Rectal smooth muscle tissue (tissue), 1 donor: ENCODE measurements around the gene TMEM147.

Experiments
- H3K27ac ChIP-seq: one replicate; pipeline ENCODE4 v1.7.0; 2013; ENCODE audit warnings: low read depth, low read length, inconsistent platforms
- H3K27me3 ChIP-seq: one replicate; pipeline ENCODE4 v1.7.0; 2013; ENCODE audit warnings: low read length; ENCODE audit not compliant: control insufficient read depth, insufficient read depth
- H3K36me3 ChIP-seq: one replicate; pipeline ENCODE4 v1.7.0; 2013; ENCODE audit warnings: low read length; ENCODE audit not compliant: control insufficient read depth, insufficient read depth
- H3K4me1 ChIP-seq: one replicate; pipeline ENCODE4 v1.7.0; 2013; ENCODE audit warnings: low read length; ENCODE audit not compliant: control insufficient read depth, insufficient read depth
- H3K4me3 ChIP-seq: one replicate; pipeline ENCODE4 v1.7.0; 2013; ENCODE audit warnings: low read length
- H3K9ac ChIP-seq: one replicate; pipeline ENCODE4 v1.7.0; 2013; ENCODE audit warnings: low read length

The TMEM147 gene

GRCh38 chr19:35562776-35563175 is 17.4 kb downstream of the TMEM147 start:
- Histone ChIP-seq H3K27ac (no peak overlapping the region), H3K27me3 (peaks cover 18% of the 10 kb centered on the region), H3K4me1 (no peaks in the 10 kb centered on the region), H3K36me3 (no peaks in the 10 kb centered on the region), H3K9ac (no peak overlapping the region), H3K4me3 (no peak overlapping the region)

GRCh38 chr19:35563207-35563829 is 17.9 kb downstream of the TMEM147 start, which contains the start of gene ATP4A:
Gene ATP4A, minus strand, starts transcription at chr19:35563658. Its CDS starts 29 bp downstream, at chr19:35563629.
- Histone ChIP-seq H3K36me3 (no peaks in the 10 kb centered on the region), H3K9ac (no peak within 1 kb of the TSS), H3K27me3 (peaks cover 18% of the 10 kb centered on the region), H3K4me1 (no peaks in the 10 kb centered on the region), H3K4me3 (no peak within 1 kb of the TSS), H3K27ac (no peak within 1 kb of the TSS)

GRCh38 chr19:35565016-35565856 is 19.8 kb downstream of the TMEM147 start:
- Histone ChIP-seq H3K27me3 (peaks cover 10% of the 10 kb centered on the region), H3K27ac (no peak overlapping the region), H3K36me3 (no peaks in the 10 kb centered on the region), H3K9ac (no peak overlapping the region), H3K4me1 (no peaks in the 10 kb centered on the region), H3K4me3 (no peak overlapping the region)

- Histone ChIP-seq H3K27ac (no peak overlapping the region), H3K9ac (no peak overlapping the region), H3K27me3 (peaks cover 5% of the 10 kb centered on the region), H3K4me1 (no peaks in the 10 kb centered on the region), H3K4me3 (no peak overlapping the region), H3K36me3 (no peaks in the 10 kb centered on the region)
Measured at GRCh38 chr19:35566738-35567137, 21.3 kb downstream of the TMEM147 start.

GRCh38 chr19:35569281-35569781 is 23.9 kb downstream of the TMEM147 start:
- no peak overlapping the region for H3K4me3 ChIP-seq
- H3K27ac ChIP-seq: no peak overlapping the region
- peaks cover 5% of the 10 kb centered on the region for H3K27me3 ChIP-seq
- no peak overlapping the region for H3K9ac ChIP-seq
- no peaks in the 10 kb centered on the region for H3K4me1 ChIP-seq
- no peaks in the 10 kb centered on the region for H3K36me3 ChIP-seq

GRCh38 chr19:35571406-35571965 is 26.1 kb downstream of the TMEM147 start:
- H3K9ac ChIP-seq: no peak overlapping the region
- H3K27me3 ChIP-seq: peaks cover 2% of the 10 kb centered on the region
- no peak overlapping the region for H3K27ac ChIP-seq
- H3K36me3 ChIP-seq: no peaks in the 10 kb centered on the region
- no peak overlapping the region for H3K4me3 ChIP-seq
- no peaks in the 10 kb centered on the region for H3K4me1 ChIP-seq

GRCh38 chr19:35577918-35578317 is 32.5 kb downstream of the TMEM147 start:
- Histone ChIP-seq H3K27ac (no peak overlapping the region), H3K4me3 (no peak overlapping the region), H3K36me3 (no peaks in the 10 kb centered on the region), H3K27me3 (no peaks in the 10 kb centered on the region), H3K4me1 (no peaks in the 10 kb centered on the region), H3K9ac (no peak overlapping the region)

- no peak overlapping the region for H3K27ac ChIP-seq
Measured at GRCh38 chr19:35578707-35579106, 33.3 kb downstream of the TMEM147 start.

GRCh38 chr19:35582760-35583159 is 37.3 kb downstream of the TMEM147 start:
- no peaks in the 10 kb centered on the region for H3K27me3 ChIP-seq
- H3K36me3 ChIP-seq: no peaks in the 10 kb centered on the region
- no peak overlapping the region for H3K27ac ChIP-seq

More at GRCh38 chr19:35578707-35579106, 33.3 kb downstream of the TMEM147 start:
- no peaks in the 10 kb centered on the region for H3K36me3 ChIP-seq
- H3K27me3 ChIP-seq: no peaks in the 10 kb centered on the region
- no peak overlapping the region for H3K4me3 ChIP-seq
- no peaks in the 10 kb centered on the region for H3K4me1 ChIP-seq
- no peak overlapping the region for H3K9ac ChIP-seq

GRCh38 chr19:35585848-35586247 is 40.4 kb downstream of the TMEM147 start, which contains the start of gene PMIS2:
Gene PMIS2, plus strand, starts transcription at chr19:35586173. Its CDS starts 87 bp downstream, at chr19:35586260.
- Histone ChIP-seq H3K9ac (no peak within 1 kb of the TSS), H3K4me1 (no peaks in the 10 kb centered on the region), H3K4me3 (no peak within 1 kb of the TSS), H3K27ac (no peak within 1 kb of the TSS), H3K36me3 (no peaks in the 10 kb centered on the region), H3K27me3 (no peaks in the 10 kb centered on the region)

More at GRCh38 chr19:35582760-35583159, 37.3 kb downstream of the TMEM147 start:
- Histone ChIP-seq H3K4me3 (no peak overlapping the region), H3K4me1 (no peaks in the 10 kb centered on the region), H3K9ac (no peak overlapping the region)

- H3K36me3 ChIP-seq: no peaks in the 10 kb centered on the region
- no peak overlapping the region for H3K27ac ChIP-seq
- no peak overlapping the region for H3K9ac ChIP-seq
- H3K4me1 ChIP-seq: no peaks in the 10 kb centered on the region
- H3K27me3 ChIP-seq: no peaks in the 10 kb centered on the region
- no peak overlapping the region for H3K4me3 ChIP-seq
Measured at GRCh38 chr19:35587321-35587720, 41.9 kb downstream of the TMEM147 start.

GRCh38 chr19:35590875-35591274 is 45.4 kb downstream of the TMEM147 start:
- Histone ChIP-seq H3K27ac (no peak overlapping the region), H3K4me1 (no peaks in the 10 kb centered on the region), H3K36me3 (no peaks in the 10 kb centered on the region), H3K4me3 (no peak overlapping the region), H3K27me3 (no peaks in the 10 kb centered on the region), H3K9ac (no peak overlapping the region)
